Heart left ventricle (tissue), 13 donors: ENCODE measurements around the gene SORT1.

ENCODE experiments used
- POLR2A ChIP-seq, 2 donors: fragments of 450-650 bp; IDR thresholded peaks; one replicate each; pipeline ENCODE4 v1.6.1; 2017; ENCODE audit warnings: antibody characterized with exemption in 2 of 2, mild to moderate bottlenecking in 2 of 2, moderate library complexity in 2 of 2
- TF ChIP-seq, protein P1 (sequence below), 12 donors: fragments of 200-600 bp; sonication (generic) in 4 of 12; IDR thresholded peaks; one replicate each; pipeline versions ENCODE4 v1.5.0 to v1.8.0; 2018 to 2022; ENCODE audit warnings: antibody characterized with exemption in 12 of 12, mild to moderate bottlenecking in 5 of 12
- donor health status: ischemic (EF 13 %, LVEDD 7.1; RV severe dilation, severe dysfunction).
- donor health status: DM: no; HTN: yes; CAD: no.
- donor health status: DM: no; HTN: no; CAD: no.
- donor health status: ischemic (EF 25% LVEDD 6.9; RV normal size, moderate dysfunction).
- donor health status: ischemic (EF 25% LVEDD 5.7; RV mildly dilated, moderate dysfunction).
- donor health status: ischemic (EF 35%, LVEDD 5.7; RV mildly dilated, moderate dysfunction).
- donor health status: nonischemic (EF 11% LVEDD 7.7; RV severe dilation, severe dysfunction).
- donor health status: DM: yes; HTN: yes; CAD: no.
- donor health status: PGD.
- donor health status: ischemic (EF 29% LVEDD 5.4; RV normal size, mild dysfunction).
- donor health status: nonischemic (EF 23%, LVEDD 6.1; RV moderate dilation, normal function).

DNA sequence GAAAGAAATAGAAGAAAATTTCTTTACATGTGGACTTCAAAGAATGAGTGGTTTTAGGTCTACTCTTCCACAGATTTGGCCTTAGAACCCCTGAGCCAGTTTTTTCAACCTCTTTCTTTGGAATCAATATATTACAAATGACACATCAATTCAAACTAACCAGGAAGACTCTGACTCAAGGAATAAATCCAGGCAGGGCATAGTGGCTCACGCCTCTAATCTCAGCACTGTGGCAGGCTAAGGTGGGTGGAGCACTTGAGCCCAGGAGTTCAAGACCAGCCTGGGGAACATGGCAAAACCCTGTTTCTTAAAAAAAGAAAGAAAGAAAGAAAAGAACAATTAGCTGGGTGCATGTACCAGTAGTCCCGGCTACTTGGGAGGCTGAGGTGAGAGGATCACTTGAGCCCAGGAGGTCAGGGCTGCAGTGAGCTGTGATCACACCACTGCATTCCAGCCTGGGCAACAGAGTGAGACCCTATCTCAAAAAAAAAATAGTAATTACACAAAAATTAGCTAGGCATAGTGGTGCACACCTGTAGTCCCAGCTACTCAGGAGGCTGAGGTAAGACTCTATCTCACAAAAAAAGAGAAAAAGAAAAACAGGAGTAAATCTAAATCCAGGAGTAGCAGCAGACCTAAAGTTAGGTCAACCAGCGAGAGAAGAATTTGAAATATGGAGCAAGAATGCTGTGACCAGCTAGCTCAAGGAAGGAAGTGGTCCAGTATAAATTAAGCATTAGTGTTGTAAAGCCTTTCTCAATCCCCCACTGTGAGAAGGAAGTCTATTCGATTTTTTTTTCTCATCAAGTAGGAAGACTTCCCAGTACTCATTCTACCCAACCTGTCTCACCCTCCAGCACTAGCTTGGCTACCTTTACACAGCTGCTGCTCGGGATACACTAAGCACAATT is 1.9 kb downstream of the SORT1 start:
- TF ChIP-seq, protein P1, sequence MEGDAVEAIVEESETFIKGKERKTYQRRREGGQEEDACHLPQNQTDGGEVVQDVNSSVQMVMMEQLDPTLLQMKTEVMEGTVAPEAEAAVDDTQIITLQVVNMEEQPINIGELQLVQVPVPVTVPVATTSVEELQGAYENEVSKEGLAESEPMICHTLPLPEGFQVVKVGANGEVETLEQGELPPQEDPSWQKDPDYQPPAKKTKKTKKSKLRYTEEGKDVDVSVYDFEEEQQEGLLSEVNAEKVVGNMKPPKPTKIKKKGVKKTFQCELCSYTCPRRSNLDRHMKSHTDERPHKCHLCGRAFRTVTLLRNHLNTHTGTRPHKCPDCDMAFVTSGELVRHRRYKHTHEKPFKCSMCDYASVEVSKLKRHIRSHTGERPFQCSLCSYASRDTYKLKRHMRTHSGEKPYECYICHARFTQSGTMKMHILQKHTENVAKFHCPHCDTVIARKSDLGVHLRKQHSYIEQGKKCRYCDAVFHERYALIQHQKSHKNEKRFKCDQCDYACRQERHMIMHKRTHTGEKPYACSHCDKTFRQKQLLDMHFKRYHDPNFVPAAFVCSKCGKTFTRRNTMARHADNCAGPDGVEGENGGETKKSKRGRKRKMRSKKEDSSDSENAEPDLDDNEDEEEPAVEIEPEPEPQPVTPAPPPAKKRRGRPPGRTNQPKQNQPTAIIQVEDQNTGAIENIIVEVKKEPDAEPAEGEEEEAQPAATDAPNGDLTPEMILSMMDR (IDR thresholded peaks at IDR 0.05), result no peak
- TF ChIP-seq POLR2A (IDR thresholded peaks at IDR 0.05), result no peak
